IMR-90 (cell line): ENCODE results near the gene TTC7B.

Experiments used
- CEBPB ChIP-seq: IDR thresholded peaks from 2 replicates; pipeline ENCODE4 v1.6.1; 2012; ENCODE audit warnings: low read depth, low read length, improper control_type of control experiment
- FOS ChIP-seq: fragments of 150-350 bp; IDR thresholded peaks from 2 replicates; pipeline ENCODE4 v1.6.1; 2016; ENCODE audit warnings: low read depth, low read length
- MAZ ChIP-seq: IDR thresholded peaks from 2 replicates; pipeline ENCODE4 v1.6.1; 2012; ENCODE audit warnings: low read depth, mild to moderate bottlenecking, low read length, improper control_type of control experiment, moderate library complexity, borderline replicate concordance
- MXI1 ChIP-seq: IDR thresholded peaks from 2 replicates; pipeline ENCODE4 v1.6.1; 2012; ENCODE audit warnings: low read depth, mild to moderate bottlenecking, low read length, moderate library complexity, borderline replicate concordance
- NFE2L2 ChIP-seq: fragments of 150-350 bp; IDR thresholded peaks from 2 replicates; pipeline ENCODE4 v1.6.1; 2016; ENCODE audit warnings: low read depth, mild to moderate bottlenecking, low read length
- POLR2A ChIP-seq: IDR thresholded peaks from 2 replicates; pipeline ENCODE4 v1.6.1; 2012; ENCODE audit warnings: mild to moderate bottlenecking, low read depth, low read length
- RAD21 ChIP-seq: IDR thresholded peaks from 2 replicates; pipeline ENCODE4 v1.6.1; 2012; ENCODE audit warnings: low read length, improper control_type of control experiment
- RFX5 ChIP-seq: IDR thresholded peaks from 2 replicates; pipeline ENCODE4 v1.8.0; 2012; ENCODE audit warnings: low read depth, mild to moderate bottlenecking, low read length, moderate library complexity
- SMC3 ChIP-seq: fragments of 150-350 bp; IDR thresholded peaks from 2 replicates; pipeline ENCODE4 v1.6.1; 2016; ENCODE audit warnings: low read depth, mild to moderate bottlenecking, antibody characterized with exemption, low read length, moderate library complexity
- TF ChIP-seq, protein P1 (sequence below): conservative IDR thresholded peaks from 2 replicates; pipeline ENCODE4 v1.5.1; 2012; ENCODE audit warnings: mild to moderate bottlenecking, low read depth, low read length, improper control_type of control experiment
- TF ChIP-seq, protein P2 (sequence below): fragments of 150-350 bp; IDR thresholded peaks from 2 replicates; pipeline ENCODE4 v1.6.1; 2016; ENCODE audit warnings: low read depth, mild to moderate bottlenecking, low read length, moderate library complexity, borderline replicate concordance

- TF ChIP-seq, protein P1, sequence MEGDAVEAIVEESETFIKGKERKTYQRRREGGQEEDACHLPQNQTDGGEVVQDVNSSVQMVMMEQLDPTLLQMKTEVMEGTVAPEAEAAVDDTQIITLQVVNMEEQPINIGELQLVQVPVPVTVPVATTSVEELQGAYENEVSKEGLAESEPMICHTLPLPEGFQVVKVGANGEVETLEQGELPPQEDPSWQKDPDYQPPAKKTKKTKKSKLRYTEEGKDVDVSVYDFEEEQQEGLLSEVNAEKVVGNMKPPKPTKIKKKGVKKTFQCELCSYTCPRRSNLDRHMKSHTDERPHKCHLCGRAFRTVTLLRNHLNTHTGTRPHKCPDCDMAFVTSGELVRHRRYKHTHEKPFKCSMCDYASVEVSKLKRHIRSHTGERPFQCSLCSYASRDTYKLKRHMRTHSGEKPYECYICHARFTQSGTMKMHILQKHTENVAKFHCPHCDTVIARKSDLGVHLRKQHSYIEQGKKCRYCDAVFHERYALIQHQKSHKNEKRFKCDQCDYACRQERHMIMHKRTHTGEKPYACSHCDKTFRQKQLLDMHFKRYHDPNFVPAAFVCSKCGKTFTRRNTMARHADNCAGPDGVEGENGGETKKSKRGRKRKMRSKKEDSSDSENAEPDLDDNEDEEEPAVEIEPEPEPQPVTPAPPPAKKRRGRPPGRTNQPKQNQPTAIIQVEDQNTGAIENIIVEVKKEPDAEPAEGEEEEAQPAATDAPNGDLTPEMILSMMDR = no peak
- no peak for TF ChIP-seq RFX5
- TF ChIP-seq CEBPB = no peak
- TF ChIP-seq MAZ = no peak
- no peak for TF ChIP-seq POLR2A
- no peak for TF ChIP-seq SMC3
- no peak for TF ChIP-seq MXI1
- TF ChIP-seq, protein P2, sequence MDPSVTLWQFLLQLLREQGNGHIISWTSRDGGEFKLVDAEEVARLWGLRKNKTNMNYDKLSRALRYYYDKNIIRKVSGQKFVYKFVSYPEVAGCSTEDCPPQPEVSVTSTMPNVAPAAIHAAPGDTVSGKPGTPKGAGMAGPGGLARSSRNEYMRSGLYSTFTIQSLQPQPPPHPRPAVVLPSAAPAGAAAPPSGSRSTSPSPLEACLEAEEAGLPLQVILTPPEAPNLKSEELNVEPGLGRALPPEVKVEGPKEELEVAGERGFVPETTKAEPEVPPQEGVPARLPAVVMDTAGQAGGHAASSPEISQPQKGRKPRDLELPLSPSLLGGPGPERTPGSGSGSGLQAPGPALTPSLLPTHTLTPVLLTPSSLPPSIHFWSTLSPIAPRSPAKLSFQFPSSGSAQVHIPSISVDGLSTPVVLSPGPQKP = no peak
- no peak for TF ChIP-seq NFE2L2
- no peak for TF ChIP-seq RAD21
- no peak for TF ChIP-seq FOS
Measured at GRCh38 chr14:90627478-90627877, 188.8 kb downstream of the TTC7B start.
